ENCODE results near the gene TSHZ1.

Gene TSHZ1

GRCh38 chr18:75317300-75317699 is 106.7 kb downstream of the TSHZ1 start:
- TF ChIP-seq, protein P1, sequence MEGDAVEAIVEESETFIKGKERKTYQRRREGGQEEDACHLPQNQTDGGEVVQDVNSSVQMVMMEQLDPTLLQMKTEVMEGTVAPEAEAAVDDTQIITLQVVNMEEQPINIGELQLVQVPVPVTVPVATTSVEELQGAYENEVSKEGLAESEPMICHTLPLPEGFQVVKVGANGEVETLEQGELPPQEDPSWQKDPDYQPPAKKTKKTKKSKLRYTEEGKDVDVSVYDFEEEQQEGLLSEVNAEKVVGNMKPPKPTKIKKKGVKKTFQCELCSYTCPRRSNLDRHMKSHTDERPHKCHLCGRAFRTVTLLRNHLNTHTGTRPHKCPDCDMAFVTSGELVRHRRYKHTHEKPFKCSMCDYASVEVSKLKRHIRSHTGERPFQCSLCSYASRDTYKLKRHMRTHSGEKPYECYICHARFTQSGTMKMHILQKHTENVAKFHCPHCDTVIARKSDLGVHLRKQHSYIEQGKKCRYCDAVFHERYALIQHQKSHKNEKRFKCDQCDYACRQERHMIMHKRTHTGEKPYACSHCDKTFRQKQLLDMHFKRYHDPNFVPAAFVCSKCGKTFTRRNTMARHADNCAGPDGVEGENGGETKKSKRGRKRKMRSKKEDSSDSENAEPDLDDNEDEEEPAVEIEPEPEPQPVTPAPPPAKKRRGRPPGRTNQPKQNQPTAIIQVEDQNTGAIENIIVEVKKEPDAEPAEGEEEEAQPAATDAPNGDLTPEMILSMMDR (IDR thresholded peaks at IDR 0.05; ENCODE audit: low read depth, low read length, missing control alignments) = no peak
- no peak overlapping the region for H3K4me3 ChIP-seq (replicated peaks; ENCODE audit: low read depth, low read length)
- DNase-seq (ENCODE audit: extremely low read depth, low read depth) = no peak

DNA sequence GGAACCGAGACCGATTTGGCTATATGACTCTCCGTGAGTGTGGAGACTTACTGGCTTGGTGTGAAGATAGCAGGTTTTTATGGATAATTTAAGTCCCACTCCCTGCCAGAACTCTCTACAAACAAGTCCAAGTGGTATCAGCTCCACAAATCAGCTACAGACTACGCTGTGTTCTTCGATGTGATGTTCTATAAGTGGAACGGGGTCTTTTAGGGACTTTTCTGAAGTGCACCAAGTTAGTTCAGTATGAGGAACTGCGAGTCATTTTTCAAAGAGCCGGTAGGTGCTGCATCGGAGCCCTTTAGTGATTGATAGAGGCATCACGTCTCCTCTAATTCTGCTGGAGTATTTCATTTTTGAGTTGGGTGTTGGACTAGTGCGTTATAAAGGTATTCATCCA is 107.1 kb downstream of the TSHZ1 start:
- no peak overlapping the region for H3K4me3 ChIP-seq (replicated peaks; ENCODE audit: low read depth, low read length)
- no peak for DNase-seq (ENCODE audit: extremely low read depth, low read depth)
- TF ChIP-seq, protein P1 (IDR thresholded peaks at IDR 0.05; ENCODE audit: low read depth, low read length, missing control alignments) = no peak

DNA sequence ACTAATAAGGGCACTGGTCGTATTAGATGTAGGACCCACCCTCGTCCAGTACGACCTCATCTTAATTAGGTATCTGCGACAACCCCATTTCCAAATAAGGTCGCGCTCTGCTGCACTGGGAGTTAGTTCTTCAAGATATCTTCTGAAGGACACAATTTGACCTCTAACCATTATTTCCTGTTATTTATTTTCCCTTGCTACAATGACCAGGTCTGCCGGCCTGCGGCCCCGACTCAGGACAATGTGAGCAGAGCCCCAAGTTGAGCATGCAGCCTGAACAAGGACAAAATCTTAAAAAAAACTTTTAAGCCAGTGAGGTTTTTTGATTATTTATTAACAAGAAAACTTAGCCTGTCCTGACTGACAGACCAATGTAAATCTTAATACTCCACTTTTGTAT is 109.3 kb downstream of the TSHZ1 start:
- DNase-seq (ENCODE audit: extremely low read depth, low read depth) = no peak
- TF ChIP-seq, protein P1 (IDR thresholded peaks at IDR 0.05; ENCODE audit: low read depth, low read length, missing control alignments) = no peak
- H3K4me3 ChIP-seq (replicated peaks; ENCODE audit: low read depth, low read length) = no peak overlapping the region

DNA sequence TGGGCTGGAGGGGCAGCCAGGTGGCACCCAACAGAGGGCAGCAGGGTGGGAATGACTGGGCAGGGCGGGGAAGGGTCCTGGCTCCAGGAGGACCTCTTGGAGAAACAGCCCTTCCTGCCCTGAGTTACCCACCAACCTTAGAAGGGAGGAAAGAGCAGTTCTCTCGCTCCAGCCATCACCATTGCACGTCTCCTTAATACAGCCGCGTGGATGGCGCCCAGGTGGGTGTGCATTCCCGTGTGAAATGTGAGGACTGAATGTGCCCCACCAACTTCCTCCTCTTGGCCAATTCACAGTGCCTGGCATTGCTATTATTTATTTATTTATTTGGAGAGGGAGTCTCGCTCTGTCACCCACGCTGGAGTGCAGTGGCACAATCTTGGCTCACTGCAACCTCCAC is 109.9 kb downstream of the TSHZ1 start:
- no peak overlapping the region for H3K4me3 ChIP-seq (replicated peaks; ENCODE audit: low read depth, low read length)
- TF ChIP-seq, protein P1 (IDR thresholded peaks at IDR 0.05; ENCODE audit: low read depth, low read length, missing control alignments) = no peak

DNA sequence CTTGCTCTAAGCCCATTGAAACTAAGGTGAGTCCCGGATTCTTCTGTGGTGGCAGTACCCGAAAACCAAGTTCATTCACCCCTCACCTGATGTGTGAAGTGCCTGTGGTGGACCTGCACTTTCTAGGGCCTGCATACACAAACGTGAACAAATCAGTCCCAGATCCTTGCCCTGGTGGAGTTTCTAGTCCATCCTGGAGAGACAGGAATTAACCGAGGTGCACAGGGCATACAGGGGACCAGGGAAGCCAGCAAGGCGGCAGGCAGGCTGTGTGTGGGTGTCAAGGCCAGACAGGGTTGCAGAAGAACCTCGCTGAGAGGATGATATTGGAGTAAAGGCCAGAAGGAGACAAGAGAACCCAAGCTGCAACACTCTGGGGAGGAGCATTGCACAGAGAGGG is 110.8 kb downstream of the TSHZ1 start:
- H3K4me3 ChIP-seq (replicated peaks; ENCODE audit: low read depth, low read length) = no peak overlapping the region
- no peak for DNase-seq (ENCODE audit: extremely low read depth, low read depth)
- TF ChIP-seq, protein P1 (IDR thresholded peaks at IDR 0.05; ENCODE audit: low read depth, low read length, missing control alignments) = no peak

More for the DNA sequence above, 109.9 kb downstream of the TSHZ1 start:
- DNase-seq (ENCODE audit: extremely low read depth, low read depth) = no peak

DNA sequence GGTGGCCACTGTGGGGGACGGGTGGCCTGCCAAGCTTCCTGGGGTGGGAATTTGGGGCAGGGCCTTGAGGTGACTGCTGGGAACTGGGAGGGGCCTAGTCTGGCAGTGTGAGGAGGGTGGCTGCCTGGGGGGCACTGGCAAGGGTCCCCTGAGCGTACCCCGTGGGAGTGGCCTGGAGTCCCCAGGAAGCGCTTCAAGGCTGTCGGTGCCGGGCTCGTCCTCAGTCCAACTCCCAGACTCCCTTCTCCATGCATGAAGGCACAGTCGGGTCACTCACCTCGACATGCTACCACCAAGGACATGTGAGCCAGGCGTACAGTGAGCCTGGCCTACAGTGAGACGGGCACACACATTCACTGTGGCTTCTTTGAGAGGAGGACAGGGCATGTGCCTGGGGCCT is 111.6 kb downstream of the TSHZ1 start:
- TF ChIP-seq, protein P1 (IDR thresholded peaks at IDR 0.05; ENCODE audit: low read depth, low read length, missing control alignments) = no peak
- no peak for DNase-seq (ENCODE audit: extremely low read depth, low read depth)
- H3K4me3 ChIP-seq (replicated peaks; ENCODE audit: low read depth, low read length) = no peak overlapping the region

Data from HFF-Myc (cell line).